HG03060 (cell line): ENCODE results near the gene SLC38A9.

Source experiments
- ATAC-seq: cut with Tn5 transposase; IDR thresholded peaks from one replicate; pipeline ENCODE4 v1.9.1; 2021; ENCODE audit warnings: low read depth, moderate number of reproducible peaks; ENCODE audit not compliant: unreplicated experiment

Gene SLC38A9

GRCh38 chr5:55665065-55665464 is 47.1 kb downstream of the SLC38A9 start:
- ATAC-seq, result no peak

- ATAC-seq, result no peak
Observed at GRCh38 chr5:55657443-55657842, 54.7 kb downstream of the SLC38A9 start.

GRCh38 chr5:55650386-55650785 is 61.7 kb downstream of the SLC38A9 start:
- ATAC-seq, result no peak

- ATAC-seq, result no peak
Observed at GRCh38 chr5:55649963-55650362, 62.2 kb downstream of the SLC38A9 start.

- ATAC-seq, result no peak
Observed at GRCh38 chr5:55645304-55645703, 66.8 kb downstream of the SLC38A9 start.

GRCh38 chr5:55638455-55638854 is 73.7 kb downstream of the SLC38A9 start:
- ATAC-seq, result no peak

- ATAC-seq, result no peak
Observed at GRCh38 chr5:55638051-55638450, 74.1 kb downstream of the SLC38A9 start.

- ATAC-seq, result no peak
Observed at GRCh38 chr5:55636683-55637082, 75.4 kb downstream of the SLC38A9 start.

- no peak for ATAC-seq
Observed at GRCh38 chr5:55636177-55636576, 75.9 kb downstream of the SLC38A9 start.

GRCh38 chr5:55634866-55635265 is 77.3 kb downstream of the SLC38A9 start:
- no peak for ATAC-seq

GRCh38 chr5:55634209-55634805 is 77.8 kb downstream of the SLC38A9 start:
- ATAC-seq, result no peak

- no peak for ATAC-seq
Observed at GRCh38 chr5:55633574-55634208, 78.4 kb downstream of the SLC38A9 start.

- ATAC-seq, result no peak
Observed at GRCh38 chr5:55629815-55630214, 82.3 kb downstream of the SLC38A9 start.

GRCh38 chr5:55626790-55627189 is 85.3 kb downstream of the SLC38A9 start:
- no peak for ATAC-seq

GRCh38 chr5:55625913-55626312 is 86.2 kb downstream of the SLC38A9 start:
- no peak for ATAC-seq

- ATAC-seq, result no peak
Observed at GRCh38 chr5:55625589-55625909, 86.6 kb downstream of the SLC38A9 start.

GRCh38 chr5:55624841-55625588 is 87.1 kb downstream of the SLC38A9 start:
- no peak for ATAC-seq

GRCh38 chr5:55623789-55624188 is 88.3 kb downstream of the SLC38A9 start:
- ATAC-seq, result no peak

- no peak for ATAC-seq
Observed at GRCh38 chr5:55622460-55622859, 89.7 kb downstream of the SLC38A9 start.

GRCh38 chr5:55621229-55621628 is 90.9 kb downstream of the SLC38A9 start:
- ATAC-seq, result no peak

- ATAC-seq, result no peak
Observed at GRCh38 chr5:55620766-55621160, 91.4 kb downstream of the SLC38A9 start.
